CD4-positive, alpha-beta T cell (primary cell): ENCODE data around the gene LGR4. TPM values are rescaled to one million over a fixed set of nuclear protein-coding genes. Genes with fewer than 3 reads are reported as not detected.

Experiments
- ATAC-seq: fragments of 200-7000 bp; cut with Tn5 transposase; one replicate; pipeline ENCODE4 v1.10.0; 2022; ENCODE audit warnings: mild to moderate bottlenecking; ENCODE audit not compliant: poor library complexity
- CTCF ChIA-PET: fragments of 350-600 bp; sonication (Branson Sonifier 250); formaldehyde crosslinking; loops from one replicate; lab custom pipeline; 2021; ENCODE audit warnings: antibody characterized with exemption, inconsistent platforms; lab: Charles Lee
- POLR2A ChIA-PET: fragments of 350-600 bp; sonication (Branson Sonifier 250); formaldehyde crosslinking; loops from one replicate; lab custom pipeline; 2021; ENCODE audit warnings: antibody characterized with exemption, inconsistent platforms; lab: Charles Lee
- DNase-seq, 14 experiments: peaks; one replicate each; pipeline ENCODE4 v3.0.0-alpha.2; 2013 to 2020; ENCODE audit warnings: mixed read lengths in 2 of 14
- H3K27ac ChIP-seq, 2 donors: one replicate each; pipeline versions ENCODE4 v1.5.1 to v1.7.0; 2013; ENCODE audit warnings: low read length in 2 of 2, low read depth in 1 of 2, mild to moderate bottlenecking in 1 of 2
- H3K27me3 ChIP-seq, 2 experiments: 1 replicate in 1 of 2; 2 replicates in 1 of 2; pipeline versions ENCODE4 v1.6.1 to v1.7.0; 2013; ENCODE audit warnings: low read length in 2 of 2, control low read depth in 1 of 2, mild to moderate bottlenecking in 1 of 2, moderate library complexity in 1 of 2; ENCODE audit not compliant: insufficient read depth in 2 of 2, control insufficient read depth in 1 of 2
- H3K36me3 ChIP-seq: one replicate; pipeline ENCODE4 v1.6.1; 2013; ENCODE audit warnings: low read length, control low read depth; ENCODE audit not compliant: insufficient read depth
- H3K4me1 ChIP-seq: one replicate; pipeline ENCODE4 v1.6.1; 2013; ENCODE audit warnings: low read length, control low read depth; ENCODE audit not compliant: insufficient read depth
- H3K4me3 ChIP-seq: one replicate; pipeline ENCODE4 v1.5.1; 2013; ENCODE audit warnings: mild to moderate bottlenecking, low read length, moderate library complexity
- H3K9me3 ChIP-seq, 2 experiments: 1 replicate in 1 of 2; 2 replicates in 1 of 2; pipeline versions ENCODE4 v1.6.1 to v1.7.0; 2013; ENCODE audit warnings: low read length in 2 of 2, mild to moderate bottlenecking in 2 of 2, control low read depth in 1 of 2, moderate library complexity in 1 of 2; ENCODE audit not compliant: control insufficient read depth in 1 of 2, insufficient read depth in 1 of 2
- H3K27ac Mint-ChIP-seq: one replicate; pipeline ENCODE4 v1.8.0; 2020; ENCODE audit warnings: mixed read lengths
- H3K27me3 Mint-ChIP-seq: one replicate; pipeline ENCODE4 v1.8.0; 2021; ENCODE audit warnings: mixed read lengths
- H3K36me3 Mint-ChIP-seq: one replicate; pipeline ENCODE4 v1.8.0; 2021; ENCODE audit warnings: low read depth, mixed read lengths
- H3K4me1 Mint-ChIP-seq: one replicate; pipeline ENCODE4 v1.8.0; 2021; ENCODE audit warnings: low read depth, mixed read lengths
- H3K4me3 Mint-ChIP-seq: one replicate; pipeline ENCODE4 v1.8.0; 2020; ENCODE audit warnings: mild to moderate bottlenecking, mixed read lengths
- H3K9me3 Mint-ChIP-seq: one replicate; pipeline ENCODE4 v1.8.0; 2020; ENCODE audit warnings: mixed read lengths
- CTCF ChIP-seq: fragments of 200-600 bp; IDR thresholded peaks from one replicate; pipeline ENCODE4 v1.8.0; 2022; ENCODE audit warnings: antibody characterized with exemption, mild to moderate bottlenecking
- intact Hi-C, 2 experiments: fragments of 100-400 bp; cut with DNase I in 1 of 2; cut with micrococcal nuclease in 1 of 2; formaldehyde crosslinking; loops; one replicate each; pipeline versions ENCODE4 v1.15.1 to v1.9.0; 2023 to 2025; cut with DNase I, micrococcal nuclease
- total RNA-seq, 174 experiments: library from RNA in 2 of 174; stranded (reverse) in 2 of 174; gene quantifications; one replicate each; pipeline ENCODE4 v1.2.3 and lab custom pipeline; 2021 to 2026

Gene LGR4
- total RNA-seq, 2 experiments from 2014 or later = 0.69 to 0.87 TPM

- Histone ChIP-seq H3K27ac (no peak overlapping the region), H3K4me1 (no peaks in the 10 kb centered on the region), H3K27me3 (no peaks in the 10 kb centered on the region), H3K36me3 (no peaks in the 10 kb centered on the region), H3K4me3 (no peak overlapping the region), H3K9me3 (no peaks in the 10 kb centered on the region)
- ATAC-seq = no peak
- Mint-ChIP-seq H3K4me1 (no peaks in the 10 kb centered on the region), H3K27ac (no peak overlapping the region), H3K27me3 (no peaks in the 10 kb centered on the region), H3K36me3 (no peaks in the 10 kb centered on the region), H3K9me3 (no peaks in the 10 kb centered on the region), H3K4me3 (no peak overlapping the region)
- no peak for TF ChIP-seq CTCF
- CTCF ChIA-PET = interaction anchor here (0.9 kb wide), 1 partner anchor 12 kb away, joined by 3 read pairs; no protein-coding TSS in a partner anchor
- POLR2A ChIA-PET = no interaction called here
- intact Hi-C loops = no loop called here
- no peak for DNase-seq
These were observed 86.3 kb downstream of the LGR4 start for GRCh38 chr11:27386181-27386845.

- H3K36me3 Mint-ChIP-seq = no peaks in the 10 kb centered on the region
- H3K27ac Mint-ChIP-seq = no peak overlapping the region
- ChIA-PET CTCF (no interaction called here), POLR2A (no interaction called here)
- no peak overlapping the region for H3K4me3 Mint-ChIP-seq
- H3K27me3 Mint-ChIP-seq = no peaks in the 10 kb centered on the region
- Histone ChIP-seq H3K36me3 (no peaks in the 10 kb centered on the region), H3K27ac (no peak overlapping the region), H3K27me3 (no peaks in the 10 kb centered on the region), H3K4me1 (no peaks in the 10 kb centered on the region), H3K4me3 (no peak overlapping the region), H3K9me3 (no peaks in the 10 kb centered on the region)
- no peaks in the 10 kb centered on the region for H3K9me3 Mint-ChIP-seq
- DNase-seq = no peak
- no peak for ATAC-seq
- no peaks in the 10 kb centered on the region for H3K4me1 Mint-ChIP-seq
- intact Hi-C loops = no loop called here
- TF ChIP-seq CTCF = no peak
These were observed 87.3 kb downstream of the LGR4 start for GRCh38 chr11:27385245-27385644.

- H3K4me1 Mint-ChIP-seq = no peaks in the 10 kb centered on the region
- Histone ChIP-seq H3K36me3 (no peaks in the 10 kb centered on the region), H3K4me1 (no peaks in the 10 kb centered on the region), H3K27ac (no peak overlapping the region), H3K27me3 (no peaks in the 10 kb centered on the region), H3K9me3 (no peaks in the 10 kb centered on the region), H3K4me3 (no peak overlapping the region)
- no peak overlapping the region for H3K27ac Mint-ChIP-seq
- no peak overlapping the region for H3K4me3 Mint-ChIP-seq
- no peaks in the 10 kb centered on the region for H3K36me3 Mint-ChIP-seq
- intact Hi-C loops = no loop called here
- H3K9me3 Mint-ChIP-seq = no peaks in the 10 kb centered on the region
- ChIA-PET POLR2A (no interaction called here), CTCF (no interaction called here)
- TF ChIP-seq CTCF = no peak
- no peak for DNase-seq
- ATAC-seq = no peak
- H3K27me3 Mint-ChIP-seq = no peaks in the 10 kb centered on the region
These were observed 88.4 kb downstream of the LGR4 start for GRCh38 chr11:27384227-27384626.
